OCI-LY7 (cell line): Measurements from ENCODE around the gene ARHGAP18. TPM values are rescaled to one million over a fixed set of nuclear protein-coding genes. Genes with fewer than 3 reads are reported as not detected.

Experiments used
- BruUV-seq: library from RNA; stranded (reverse); fragments of 400-500 nt; replicated peaks from 2 replicates; lab custom pipeline; 2021; lab: Mats Ljungman, UMichigan
- CTCF ChIA-PET: fragments of 300-600 bp; sonication (Branson Sonifier 250); formaldehyde crosslinking; loops from one replicate; lab custom pipeline; 2022; ENCODE audit warnings: antibody characterized with exemption; ENCODE audit not compliant: unreplicated experiment; lab: Charles Lee
- POLR2A ChIA-PET: fragments of 300-600 bp; sonication (Branson Sonifier 250); formaldehyde crosslinking; loops from one replicate; lab custom pipeline; 2022; ENCODE audit warnings: antibody characterized with exemption; lab: Charles Lee
- DNase-seq: peaks from one replicate; pipeline ENCODE4 v3.0.0-alpha.2; 2015; ENCODE audit warnings: low spot score
- H2AFZ ChIP-seq: fragments of 200-600 bp; sonication (generic), shearing (Covaris generic); 2 replicates; pipeline ENCODE4 v1.6.1; 2014; ENCODE audit warnings: mild to moderate bottlenecking, antibody characterized with exemption, low read length, moderate library complexity
- H3K27ac ChIP-seq: fragments of 200-600 bp; sonication (generic); 2 replicates; pipeline ENCODE4 v1.5.1; 2014; ENCODE audit warnings: mixed run types, low read depth, mild to moderate bottlenecking, moderate library complexity, low read length, inconsistent platforms; ENCODE audit not compliant: poor library complexity, severe bottlenecking
- H3K36me3 ChIP-seq: fragments of 200-600 bp; sonication (generic); 2 replicates; pipeline ENCODE4 v1.6.1; 2014; ENCODE audit warnings: mild to moderate bottlenecking, antibody characterized with exemption, low read length, moderate library complexity, mixed read lengths; ENCODE audit not compliant: insufficient read depth
- H3K4me1 ChIP-seq: fragments of 200-600 bp; sonication (generic); 2 replicates; pipeline ENCODE4 v1.5.1; 2014; ENCODE audit warnings: mild to moderate bottlenecking, low read length; ENCODE audit not compliant: insufficient read depth, poor library complexity, severe bottlenecking
- H3K4me2 ChIP-seq: fragments of 200-600 bp; sonication (generic); 2 replicates; pipeline ENCODE4 v1.6.1; 2014; ENCODE audit warnings: mild to moderate bottlenecking, low read length
- H3K4me3 ChIP-seq: fragments of 200-600 bp; sonication (generic); 2 replicates; pipeline ENCODE4 v1.5.1; 2014; ENCODE audit warnings: mild to moderate bottlenecking, low read depth, low read length; ENCODE audit not compliant: poor library complexity, severe bottlenecking
- H3K79me2 ChIP-seq: fragments of 200-600 bp; sonication (generic); 2 replicates; pipeline ENCODE4 v1.6.1; 2016; ENCODE audit warnings: low read depth, mild to moderate bottlenecking, low read length, moderate library complexity, mixed read lengths; ENCODE audit not compliant: insufficient read depth
- H3K9me2 ChIP-seq: fragments of 200-600 bp; sonication (generic); 2 replicates; pipeline ENCODE4 v1.6.1; 2016; ENCODE audit warnings: mild to moderate bottlenecking, low read length, mixed read lengths; ENCODE audit not compliant: insufficient read depth
- H3K9me3 ChIP-seq: fragments of 200-600 bp; sonication (generic); 2 replicates; pipeline ENCODE4 v1.6.1; 2014; ENCODE audit warnings: mild to moderate bottlenecking, mixed run types, low read length, mixed read lengths
- H4K20me1 ChIP-seq: fragments of 200-600 bp; sonication (generic); 2 replicates; pipeline ENCODE4 v1.6.1; 2014; ENCODE audit warnings: mild to moderate bottlenecking, antibody characterized with exemption, low read length, moderate library complexity, mixed read lengths; ENCODE audit not compliant: insufficient read depth
- CTCF ChIP-seq: fragments of 200-600 bp; sonication (generic); conservative IDR thresholded peaks from 2 replicates; pipeline ENCODE4 v1.5.1; 2014; ENCODE audit warnings: mild to moderate bottlenecking, antibody characterized with exemption, low read length, moderate library complexity, mixed read lengths
- EZH2phosphoT487 ChIP-seq: fragments of 200-600 bp; sonication (generic); IDR thresholded peaks from 2 replicates; pipeline ENCODE4 v1.6.1; 2018; ENCODE audit warnings: low read depth, borderline replicate concordance, mild to moderate bottlenecking, mixed run types, antibody characterized with exemption, low read length, moderate library complexity, mixed read lengths
- intact Hi-C: fragments of 100-400 bp; cut with micrococcal nuclease; formaldehyde crosslinking; loops from one replicate; pipeline ENCODE4 v1.10.0; 2022; ENCODE audit not compliant: unreplicated experiment
- total RNA-seq, 2 experiments: library from RNA; depleted of rRNA in 1 of 2; stranded (reverse); fragments of >200 nt in 1 of 2; shearing (Covaris generic) in 1 of 2; gene quantifications; 2 replicates each; pipeline ENCODE4 v1.2.3, GENCODE V29; 2014 to 2022

Gene ARHGAP18
- total RNA-seq, 2 experiments from 2014 or later: 4.8 to 7.5 TPM

- Histone ChIP-seq H4K20me1 (no peaks in the 10 kb centered on the region), H3K79me2 (no peaks in the 10 kb centered on the region), H3K4me3 (no peak overlapping the region), H3K9me2 (no peaks in the 10 kb centered on the region), H3K27ac (no peak overlapping the region), H3K4me1 (no peaks in the 10 kb centered on the region), H2AFZ (no peak overlapping the region), H3K9me3 (no peaks in the 10 kb centered on the region), H3K4me2 (no peak overlapping the region), H3K36me3 (no peaks in the 10 kb centered on the region)
- ChIA-PET CTCF (no interaction called here), POLR2A (interaction anchor here (0.7 to 2.1 kb wide), 7 partner anchors 12 to 113 kb away, joined by 3 to 9 read pairs (median 3); no protein-coding TSS in a partner anchor)
- no peak for DNase-seq
- intact Hi-C loops: no loop called here
- TF ChIP-seq CTCF: no peak
- TF ChIP-seq EZH2phosphoT487: no peak
- no TSS peak for BruUV-seq
Observed at GRCh38 chr6:129642322-129642721, 67.7 kb downstream of the ARHGAP18 start.

GRCh38 chr6:129641344-129641743 is 68.6 kb downstream of the ARHGAP18 start:
- H4K20me1 ChIP-seq: no peaks in the 10 kb centered on the region
- no peaks in the 10 kb centered on the region for H3K9me2 ChIP-seq
- TF ChIP-seq CTCF: no peak
- TF ChIP-seq EZH2phosphoT487: no peak
- no peak for DNase-seq
- POLR2A ChIA-PET: interaction anchor here (1.0 to 1.2 kb wide), 3 partner anchors 19 to 28 kb away, joined by 3 read pairs; no protein-coding TSS in a partner anchor
- no peak overlapping the region for H3K4me3 ChIP-seq
- H3K79me2 ChIP-seq: no peaks in the 10 kb centered on the region
- BruUV-seq: no TSS peak
- no peak overlapping the region for H3K4me2 ChIP-seq
- H2AFZ ChIP-seq: no peak overlapping the region
- H3K9me3 ChIP-seq: no peaks in the 10 kb centered on the region
- intact Hi-C loops: no loop called here
- H3K36me3 ChIP-seq: no peaks in the 10 kb centered on the region
- CTCF ChIA-PET: no interaction called here
- H3K4me1 ChIP-seq: no peaks in the 10 kb centered on the region
- H3K27ac ChIP-seq: no peak overlapping the region

DNA sequence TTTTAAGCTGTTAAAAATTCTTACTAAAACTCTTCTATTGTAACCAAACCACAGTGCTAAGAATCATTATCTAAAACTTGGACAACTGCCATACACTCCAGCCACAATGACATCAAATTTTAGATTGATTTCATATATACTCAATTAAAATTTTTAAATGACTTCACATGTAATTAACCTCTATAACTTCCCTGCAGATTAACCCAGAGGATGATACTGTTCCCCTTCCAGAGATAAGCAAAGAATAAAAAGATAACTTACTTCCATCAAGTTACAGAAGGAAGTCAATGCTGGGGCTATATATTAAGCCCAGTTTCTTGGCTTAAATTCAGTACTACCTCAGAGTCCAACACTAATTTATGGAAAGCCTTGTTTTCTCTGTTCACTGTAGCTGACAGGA is 71.3 kb downstream of the ARHGAP18 start:
- CTCF ChIA-PET: no interaction called here
- BruUV-seq: no TSS peak
- Histone ChIP-seq H3K9me2 (no peaks in the 10 kb centered on the region), H2AFZ (no peak overlapping the region), H3K4me2 (no peak overlapping the region), H3K36me3 (no peaks in the 10 kb centered on the region), H3K4me1 (no peaks in the 10 kb centered on the region), H3K27ac (no peak overlapping the region), H3K79me2 (no peaks in the 10 kb centered on the region), H4K20me1 (no peaks in the 10 kb centered on the region), H3K4me3 (no peak overlapping the region), H3K9me3 (no peaks in the 10 kb centered on the region)
- no peak for TF ChIP-seq EZH2phosphoT487
- TF ChIP-seq CTCF: no peak
- POLR2A ChIA-PET: interaction anchor here (1.0 to 1.3 kb wide), 2 partner anchors 15 to 69 kb away, joined by 3 to 4 read pairs; no protein-coding TSS in a partner anchor
- no peak for DNase-seq
- intact Hi-C loops: no loop called here
